ENCODE results near the gene B4GALT2.

B4GALT2 gene

DNA sequence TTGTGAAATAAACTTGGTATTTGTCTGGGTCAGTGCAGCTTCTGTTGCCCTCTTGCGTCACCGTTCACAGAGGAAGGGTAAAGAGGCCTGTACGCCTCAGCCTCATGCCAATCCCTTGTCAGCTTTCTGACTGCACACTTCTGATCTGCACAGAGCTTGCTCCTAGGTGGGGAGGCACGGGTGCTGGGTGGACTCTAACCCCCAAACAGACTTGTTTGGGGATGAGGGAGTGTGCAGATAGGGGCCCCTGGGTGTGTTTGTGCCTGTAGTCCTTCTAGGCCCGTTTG is 803 bp upstream of the B4GALT2 start:
- no peak for DNase-seq (ENCODE audit: low spot score)
- TF ChIP-seq, protein P1, sequence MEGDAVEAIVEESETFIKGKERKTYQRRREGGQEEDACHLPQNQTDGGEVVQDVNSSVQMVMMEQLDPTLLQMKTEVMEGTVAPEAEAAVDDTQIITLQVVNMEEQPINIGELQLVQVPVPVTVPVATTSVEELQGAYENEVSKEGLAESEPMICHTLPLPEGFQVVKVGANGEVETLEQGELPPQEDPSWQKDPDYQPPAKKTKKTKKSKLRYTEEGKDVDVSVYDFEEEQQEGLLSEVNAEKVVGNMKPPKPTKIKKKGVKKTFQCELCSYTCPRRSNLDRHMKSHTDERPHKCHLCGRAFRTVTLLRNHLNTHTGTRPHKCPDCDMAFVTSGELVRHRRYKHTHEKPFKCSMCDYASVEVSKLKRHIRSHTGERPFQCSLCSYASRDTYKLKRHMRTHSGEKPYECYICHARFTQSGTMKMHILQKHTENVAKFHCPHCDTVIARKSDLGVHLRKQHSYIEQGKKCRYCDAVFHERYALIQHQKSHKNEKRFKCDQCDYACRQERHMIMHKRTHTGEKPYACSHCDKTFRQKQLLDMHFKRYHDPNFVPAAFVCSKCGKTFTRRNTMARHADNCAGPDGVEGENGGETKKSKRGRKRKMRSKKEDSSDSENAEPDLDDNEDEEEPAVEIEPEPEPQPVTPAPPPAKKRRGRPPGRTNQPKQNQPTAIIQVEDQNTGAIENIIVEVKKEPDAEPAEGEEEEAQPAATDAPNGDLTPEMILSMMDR (IDR thresholded peaks at IDR 0.05; ENCODE audit: extremely low read depth, missing control alignments): no peak

- no peak for DNase-seq (ENCODE audit: low spot score)
Measured at GRCh38 chr1:43979261-43979527, 184 bp downstream of the B4GALT2 start.

DNA sequence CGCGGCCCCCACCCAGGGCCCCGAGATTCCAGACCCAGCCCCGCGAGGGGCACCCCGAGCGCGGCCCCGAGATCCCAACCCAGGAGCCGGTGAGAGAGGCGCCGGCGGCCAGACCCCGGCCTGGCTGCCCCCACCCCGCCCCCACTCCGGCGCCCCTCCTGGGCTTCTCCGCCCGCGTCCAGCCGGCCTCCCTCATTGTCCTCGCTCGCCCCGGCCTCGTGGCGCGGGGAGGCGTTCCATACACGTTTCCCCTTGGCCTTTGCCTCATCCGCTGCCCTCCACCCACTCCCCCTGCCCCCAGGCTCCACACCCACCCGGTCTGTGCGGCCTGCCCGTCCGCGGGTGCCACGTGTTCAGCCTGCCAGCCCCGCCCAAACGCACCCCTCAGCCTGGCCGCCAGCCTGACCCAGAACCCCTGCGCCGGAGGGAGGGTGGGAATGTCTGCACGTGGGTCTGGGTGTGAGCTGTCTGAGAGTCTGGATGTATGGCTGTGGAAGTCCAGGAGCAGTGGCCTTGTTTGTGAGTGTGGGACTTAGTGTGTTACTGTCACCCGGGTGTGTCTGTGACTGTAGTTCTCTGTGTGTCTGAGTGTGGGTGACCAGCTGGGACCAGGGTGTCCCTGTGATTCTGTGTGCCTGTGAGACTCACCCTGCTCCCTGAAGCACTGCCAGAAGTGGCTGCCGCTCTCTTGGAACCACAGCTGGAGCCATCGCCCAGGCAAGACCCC is 681 bp downstream of the B4GALT2 start:
- peak; percentile 76 for DNase-seq (ENCODE audit: low spot score)

More at GRCh38 chr1:43979261-43979527, 184 bp downstream of the B4GALT2 start:
- TF ChIP-seq, protein P1 (IDR thresholded peaks at IDR 0.05; ENCODE audit: extremely low read depth, missing control alignments): no peak

DNA sequence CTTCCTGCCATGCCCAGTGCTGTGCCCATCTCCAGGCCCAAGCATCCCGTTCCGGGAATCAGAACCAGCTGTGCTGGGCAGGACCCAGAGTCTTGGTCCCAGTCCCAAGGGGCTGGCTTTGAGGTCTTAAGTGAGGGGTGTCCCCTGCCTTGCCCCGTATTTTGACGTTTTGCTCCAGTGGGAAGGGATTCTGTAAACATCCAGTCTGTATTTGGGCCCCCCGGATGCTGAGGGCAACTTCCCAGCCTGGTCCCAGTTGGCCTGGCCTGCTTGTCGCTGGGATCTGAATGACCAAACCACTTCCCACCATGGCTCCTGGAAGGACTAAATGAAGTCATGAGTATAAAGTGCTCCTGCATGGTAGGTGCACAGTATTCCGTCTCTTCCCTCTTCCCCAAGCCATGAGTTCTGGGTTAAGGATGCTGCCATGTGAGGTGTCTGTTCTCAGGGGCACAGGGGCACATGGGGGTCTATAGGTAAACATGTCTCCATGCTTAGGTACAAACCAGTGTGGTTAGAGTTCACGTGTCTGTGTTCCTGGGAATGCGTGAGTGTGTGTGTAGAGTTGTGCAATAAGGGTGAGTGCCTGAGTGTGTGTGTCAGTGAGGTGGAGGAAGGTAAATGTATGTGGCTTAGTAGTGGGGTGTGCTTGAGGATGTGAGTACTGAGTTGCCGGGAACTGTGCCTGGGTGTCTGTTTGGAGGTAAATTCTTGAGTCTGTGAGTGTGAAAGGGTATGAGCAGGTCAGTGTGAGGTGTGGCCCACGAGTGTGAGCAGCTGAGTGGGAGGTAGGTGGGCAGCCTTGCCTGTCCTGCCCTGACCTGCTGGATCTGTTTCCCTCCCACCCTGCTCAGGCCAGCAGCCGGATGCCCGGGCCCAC is 1.5 kb downstream of the B4GALT2 start:
- DNase-seq (ENCODE audit: low spot score): no peak
- TF ChIP-seq, protein P1 (IDR thresholded peaks at IDR 0.05; ENCODE audit: extremely low read depth, missing control alignments): no peak

More for the DNA sequence above, 681 bp downstream of the B4GALT2 start:
- TF ChIP-seq, protein P1 (IDR thresholded peaks at IDR 0.05; ENCODE audit: extremely low read depth, missing control alignments): no peak

DNA sequence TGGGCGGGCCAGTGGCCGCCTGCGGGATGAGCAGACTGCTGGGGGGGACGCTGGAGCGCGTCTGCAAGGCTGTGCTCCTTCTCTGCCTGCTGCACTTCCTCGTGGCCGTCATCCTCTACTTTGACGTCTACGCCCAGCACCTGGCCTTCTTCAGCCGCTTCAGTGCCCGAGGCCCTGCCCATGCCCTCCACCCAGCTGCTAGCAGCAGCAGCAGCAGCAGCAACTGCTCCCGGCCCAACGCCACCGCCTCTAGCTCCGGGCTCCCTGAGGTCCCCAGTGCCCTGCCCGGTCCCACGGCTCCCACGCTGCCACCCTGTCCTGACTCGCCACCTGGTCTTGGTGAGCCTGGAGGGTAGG is 2.1 kb downstream of the B4GALT2 start:
- DNase-seq (ENCODE audit: low spot score): no peak
- TF ChIP-seq, protein P1 (IDR thresholded peaks at IDR 0.05; ENCODE audit: extremely low read depth, missing control alignments): no peak

- TF ChIP-seq, protein P1 (IDR thresholded peaks at IDR 0.05; ENCODE audit: extremely low read depth, missing control alignments): no peak
- DNase-seq (ENCODE audit: low spot score): no peak
Measured at GRCh38 chr1:43981636-43982035, 2.6 kb downstream of the B4GALT2 start.

GRCh38 chr1:43982241-43982640 is 3.2 kb downstream of the B4GALT2 start:
- DNase-seq (ENCODE audit: low spot score): no peak
- TF ChIP-seq, protein P1 (IDR thresholded peaks at IDR 0.05; ENCODE audit: extremely low read depth, missing control alignments): no peak

Measured in GM20000 (cell line).